Fibroblast of mammary gland (primary cell): ENCODE data around the gene CALM1.

Source experiments
- DNase-seq: peaks from one replicate; pipeline ENCODE4 v3.0.0-alpha.2; 2010; ENCODE audit warnings: low read depth
- H3K4me3 ChIP-seq: 2 replicates; pipeline ENCODE4 v1.5.1; 2011; ENCODE audit warnings: low read depth, mild to moderate bottlenecking, low read length, moderate library complexity; ENCODE audit not compliant: control insufficient read depth
- CTCF ChIP-seq: conservative IDR thresholded peaks from 2 replicates; pipeline ENCODE4 v1.5.1; 2011; ENCODE audit warnings: low read depth, low read length, inconsistent platforms; ENCODE audit not compliant: control insufficient read depth, insufficient read depth

CALM1 gene

GRCh38 chr14:90383126-90383730, 13.6 kb upstream of the CALM1 start:
- peak; percentile 100 for DNase-seq
- no peak for TF ChIP-seq CTCF
- H3K4me3 ChIP-seq = peak overlapping the region; percentile 65

- TF ChIP-seq CTCF = no peak
- peak; percentile 45 for DNase-seq
- H3K4me3 ChIP-seq = peak overlapping the region; percentile 49
These were observed 12.9 kb upstream of the CALM1 start for GRCh38 chr14:90383731-90384542.

- peak; percentile 53 for DNase-seq
- no peak overlapping the region for H3K4me3 ChIP-seq
- no peak for TF ChIP-seq CTCF
These were observed 12.3 kb upstream of the CALM1 start for GRCh38 chr14:90384543-90384911.

- DNase-seq = no peak
- TF ChIP-seq CTCF = no peak
- no peak overlapping the region for H3K4me3 ChIP-seq
These were observed 10.5 kb upstream of the CALM1 start for GRCh38 chr14:90386321-90386720.

GRCh38 chr14:90387206-90387760, 9.5 kb upstream of the CALM1 start:
- H3K4me3 ChIP-seq = no peak overlapping the region
- TF ChIP-seq CTCF = no peak
- DNase-seq = no peak

GRCh38 chr14:90388437-90388836, 8.4 kb upstream of the CALM1 start:
- TF ChIP-seq CTCF = no peak
- H3K4me3 ChIP-seq = no peak overlapping the region
- DNase-seq = peak; percentile 87
